Fibroblast of skin of right quadriceps (primary cell): ENCODE results near the gene PODNL1.

Experiments used
- DNase-seq: peaks from one replicate; pipeline ENCODE4 v3.0.0-alpha.2; 2013

Gene PODNL1

GRCh38 chr19:13887517-13887916 lies 50.7 kb downstream of the PODNL1 start:
- DNase-seq, result no peak

- no peak for DNase-seq
Measured at GRCh38 chr19:13887018-13887436, 51.2 kb downstream of the PODNL1 start.

GRCh38 chr19:13885826-13886365 lies 52.3 kb downstream of the PODNL1 start:
- DNase-seq, result no peak

GRCh38 chr19:13884726-13885591 lies 53.3 kb downstream of the PODNL1 start:
- no peak for DNase-seq

GRCh38 chr19:13883516-13884064 lies 54.6 kb downstream of the PODNL1 start:
- DNase-seq, result no peak

- no peak for DNase-seq
Measured at GRCh38 chr19:13882836-13883235, 55.4 kb downstream of the PODNL1 start.

- no peak for DNase-seq
Measured at GRCh38 chr19:13882419-13882795, 55.8 kb downstream of the PODNL1 start.

- DNase-seq, result peak; percentile 54
Measured at GRCh38 chr19:13881692-13882418, 56.4 kb downstream of the PODNL1 start.

GRCh38 chr19:13881251-13881691 lies 56.9 kb downstream of the PODNL1 start:
- DNase-seq, result peak; percentile 24
